ENCODE results near the gene CNTN6.

The CNTN6 gene

DNA sequence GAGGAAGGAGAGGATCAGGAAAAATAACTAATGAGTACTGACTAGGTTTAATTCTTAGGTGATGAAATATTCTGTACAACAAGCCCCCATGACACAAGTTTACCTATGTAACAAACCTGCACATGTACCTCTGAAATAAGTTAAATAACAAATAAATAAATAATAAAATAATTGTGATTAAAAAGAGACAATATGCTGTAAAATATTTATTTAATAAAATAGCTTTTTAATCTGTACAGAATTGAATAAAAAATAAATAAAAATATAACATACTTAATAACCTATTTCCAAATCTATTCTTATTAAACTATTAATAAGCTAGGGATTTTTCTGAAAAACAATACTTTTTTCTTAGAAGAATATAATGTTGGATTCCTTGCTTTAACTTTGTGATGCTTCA is 355.6 kb downstream of the CNTN6 start:
- TF ChIP-seq FOXP2 (optimal IDR thresholded peaks at IDR 0.05; ENCODE audit: borderline replicate concordance, extremely low read depth, extremely low read length, insufficient read depth), result no peak
- TF ChIP-seq POLR2AphosphoS5 (IDR thresholded peaks at IDR 0.05; ENCODE audit: low read depth, low read length), result no peak
- TF ChIP-seq, protein P1, sequence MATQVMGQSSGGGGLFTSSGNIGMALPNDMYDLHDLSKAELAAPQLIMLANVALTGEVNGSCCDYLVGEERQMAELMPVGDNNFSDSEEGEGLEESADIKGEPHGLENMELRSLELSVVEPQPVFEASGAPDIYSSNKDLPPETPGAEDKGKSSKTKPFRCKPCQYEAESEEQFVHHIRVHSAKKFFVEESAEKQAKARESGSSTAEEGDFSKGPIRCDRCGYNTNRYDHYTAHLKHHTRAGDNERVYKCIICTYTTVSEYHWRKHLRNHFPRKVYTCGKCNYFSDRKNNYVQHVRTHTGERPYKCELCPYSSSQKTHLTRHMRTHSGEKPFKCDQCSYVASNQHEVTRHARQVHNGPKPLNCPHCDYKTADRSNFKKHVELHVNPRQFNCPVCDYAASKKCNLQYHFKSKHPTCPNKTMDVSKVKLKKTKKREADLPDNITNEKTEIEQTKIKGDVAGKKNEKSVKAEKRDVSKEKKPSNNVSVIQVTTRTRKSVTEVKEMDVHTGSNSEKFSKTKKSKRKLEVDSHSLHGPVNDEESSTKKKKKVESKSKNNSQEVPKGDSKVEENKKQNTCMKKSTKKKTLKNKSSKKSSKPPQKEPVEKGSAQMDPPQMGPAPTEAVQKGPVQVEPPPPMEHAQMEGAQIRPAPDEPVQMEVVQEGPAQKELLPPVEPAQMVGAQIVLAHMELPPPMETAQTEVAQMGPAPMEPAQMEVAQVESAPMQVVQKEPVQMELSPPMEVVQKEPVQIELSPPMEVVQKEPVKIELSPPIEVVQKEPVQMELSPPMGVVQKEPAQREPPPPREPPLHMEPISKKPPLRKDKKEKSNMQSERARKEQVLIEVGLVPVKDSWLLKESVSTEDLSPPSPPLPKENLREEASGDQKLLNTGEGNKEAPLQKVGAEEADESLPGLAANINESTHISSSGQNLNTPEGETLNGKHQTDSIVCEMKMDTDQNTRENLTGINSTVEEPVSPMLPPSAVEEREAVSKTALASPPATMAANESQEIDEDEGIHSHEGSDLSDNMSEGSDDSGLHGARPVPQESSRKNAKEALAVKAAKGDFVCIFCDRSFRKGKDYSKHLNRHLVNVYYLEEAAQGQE (IDR thresholded peaks at IDR 0.05; ENCODE audit: insufficient read depth in 1 of 2, low read depth in 2 of 2, low read length in 2 of 2), result no peak
- TF ChIP-seq SIN3A (IDR thresholded peaks at IDR 0.05; ENCODE audit: borderline replicate concordance, insufficient read depth, low read length), result no peak
- no peak for TF ChIP-seq TAF1 (IDR thresholded peaks at IDR 0.05; ENCODE audit: borderline replicate concordance, insufficient read depth, low read length)
